Posterior cingulate gyrus (tissue), 11 donors: ENCODE results near the gene UPK3A.

Experiments
- DNase-seq, 10 donors: peaks; one replicate each; pipeline versions ENCODE4 v3.0.0 to v3.0.0-alpha.2; 2020 to 2021; ENCODE audit warnings: mixed read lengths in 3 of 10
- intact Hi-C: fragments of 100-400 bp; cut with DNase I; formaldehyde crosslinking; loops from one replicate; pipeline ENCODE4 v1.15.1; 2023

UPK3A gene

GRCh38 chr22:45284705-45285262 lies at the start of gene UPK3A:
TSS of gene UPK3A (plus strand) at chr22:45284949. CDS start at chr22:45285014, 65 bp downstream.
- peak in 7 of 10 donors; percentile 34 to 92 (median 57) for DNase-seq
- intact Hi-C loops: no loop called here

GRCh38 chr22:45235101-45235777 lies 49.5 kb upstream of the UPK3A start:
- intact Hi-C loops: loop anchor here (10.0 kb wide), 1 partner anchor 70 kb away; the partner anchor contains the start of gene NUP50
- peak in 4 of 10 donors; percentile 24 to 89 (median 75) for DNase-seq

GRCh38 chr22:45235851-45236342 lies 48.9 kb upstream of the UPK3A start:
- intact Hi-C loops: loop anchor here (10.0 kb wide), 1 partner anchor 71 kb away; the partner anchor contains the start of gene NUP50
- DNase-seq: peak in 1 of 10 donors; percentile 77

GRCh38 chr22:45237065-45237990 lies 47.4 kb upstream of the UPK3A start:
- intact Hi-C loops: loop anchor here (10.0 kb wide), 1 partner anchor 73 kb away; the partner anchor contains the start of gene NUP50
- DNase-seq: no peak

- peak in 1 of 10 donors; percentile 55 for DNase-seq
- intact Hi-C loops: loop anchor here (10.0 kb wide), 1 partner anchor 74 kb away; the partner anchor contains the start of gene NUP50
These were observed 46.4 kb upstream of the UPK3A start for GRCh38 chr22:45238076-45238956.

GRCh38 chr22:45238957-45239680 lies 45.6 kb upstream of the UPK3A start:
- intact Hi-C loops: loop anchor here (10.0 kb wide), 1 partner anchor 74 kb away; the partner anchor contains the start of gene NUP50
- peak in 1 of 10 donors; percentile 75 for DNase-seq

- DNase-seq: no peak
- intact Hi-C loops: loop anchor here (10.0 kb wide), 1 partner anchor 75 kb away; the partner anchor contains the start of gene NUP50
These were observed 45.1 kb upstream of the UPK3A start for GRCh38 chr22:45239681-45240051.

GRCh38 chr22:45240104-45240809 lies 44.5 kb upstream of the UPK3A start:
- intact Hi-C loops: no loop called here
- DNase-seq: peak in 2 of 10 donors; percentile 86

- intact Hi-C loops: no loop called here
These were observed 43.7 kb upstream of the UPK3A start, which contains the start of gene KIAA0930 for GRCh38 chr22:45240810-45241631. TSS of gene KIAA0930 (minus strand) at chr22:45240894. CDS start at chr22:45240703, 191 bp downstream.

GRCh38 chr22:45242778-45243191 lies 42.0 kb upstream of the UPK3A start:
- DNase-seq: peak in 6 of 10 donors; percentile 39 to 95 (median 65)
- intact Hi-C loops: loop anchor here (2.0 kb wide), 1 partner anchor 34 kb away; no protein-coding TSS in a partner anchor

More at GRCh38 chr22:45240810-45241631, 43.7 kb upstream of the UPK3A start, which contains the start of gene KIAA0930:
- DNase-seq: peak; percentile 55 to 96 (median 75)

GRCh38 chr22:45244916-45245315 lies 39.8 kb upstream of the UPK3A start:
- intact Hi-C loops: no loop called here
- no peak for DNase-seq

GRCh38 chr22:45246060-45246985 lies 38.4 kb upstream of the UPK3A start:
- intact Hi-C loops: no loop called here
- peak in 1 of 10 donors; percentile 15 for DNase-seq

GRCh38 chr22:45248832-45249561 lies 35.8 kb upstream of the UPK3A start:
- intact Hi-C loops: no loop called here

GRCh38 chr22:45251825-45252224 lies 32.9 kb upstream of the UPK3A start:
- intact Hi-C loops: no loop called here
- no peak for DNase-seq

More at GRCh38 chr22:45248832-45249561, 35.8 kb upstream of the UPK3A start:
- DNase-seq: no peak

GRCh38 chr22:45253039-45253641 lies 31.6 kb upstream of the UPK3A start:
- intact Hi-C loops: no loop called here
- DNase-seq: no peak
